ENCODE data around the gene OSGEP. TPM values are rescaled to one million over a fixed set of nuclear protein-coding genes. Genes with fewer than 3 reads are reported as not detected.
"Not testable (repeated sequence)": the region's sequence is repeated elsewhere in the genome, so short reads cannot be mapped to it uniquely, and the experiment has no call there.

Gene OSGEP
- polyA plus RNA-seq, 5 donors: 72.4 to 90.2 (median 78.0) TPM

DNA sequence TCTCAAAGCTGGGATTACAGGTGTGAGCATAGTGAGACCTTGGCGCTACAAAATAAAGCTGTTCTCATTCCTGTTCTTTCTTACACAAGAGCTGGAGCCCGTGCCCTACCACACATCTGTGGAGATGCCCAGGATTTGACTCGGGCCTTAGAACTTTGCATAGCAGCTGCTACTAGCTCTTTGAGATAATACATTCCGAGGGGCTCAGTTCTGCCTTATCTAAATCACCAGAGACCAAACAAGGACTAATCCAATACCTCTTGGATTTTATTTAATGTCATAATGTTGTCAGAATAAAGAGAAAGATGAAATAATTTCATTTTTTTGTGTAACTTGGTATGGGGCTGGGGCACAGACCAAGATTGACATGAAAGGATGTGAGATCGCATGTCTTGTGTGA, 22.2 kb upstream of the OSGEP start:
- DNase-seq: no peak

DNA sequence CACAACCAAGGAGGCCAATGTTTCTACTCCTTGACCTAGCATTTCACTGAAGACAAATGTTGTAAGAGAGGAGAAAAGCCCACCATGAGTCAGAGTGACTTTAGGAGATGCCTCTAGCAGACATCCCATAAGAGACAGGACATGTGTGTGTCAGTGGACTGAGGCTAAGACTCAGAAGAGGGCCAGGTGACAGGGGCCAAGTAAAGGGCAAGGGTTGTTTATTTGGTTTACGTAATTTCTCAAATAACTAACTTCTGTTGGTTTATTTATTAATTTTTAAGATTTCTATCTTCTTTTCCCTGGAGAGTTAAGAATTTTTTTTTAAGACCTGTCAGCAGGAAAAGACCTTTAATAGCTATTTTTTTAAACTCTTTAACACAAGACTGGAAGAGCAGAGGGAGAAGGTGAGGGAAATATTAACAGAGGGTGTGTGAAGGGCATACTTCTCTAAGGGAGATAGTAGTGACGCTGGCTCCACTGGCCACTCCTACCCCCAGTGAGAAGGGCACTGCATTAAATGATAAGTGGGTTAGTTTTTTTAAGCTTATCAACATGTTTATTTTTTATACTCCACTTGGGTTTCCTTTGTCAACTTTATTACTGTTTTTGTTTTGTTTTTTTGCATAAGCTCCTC, 18.0 kb upstream of the OSGEP start:
- DNase-seq: no peak

DNA sequence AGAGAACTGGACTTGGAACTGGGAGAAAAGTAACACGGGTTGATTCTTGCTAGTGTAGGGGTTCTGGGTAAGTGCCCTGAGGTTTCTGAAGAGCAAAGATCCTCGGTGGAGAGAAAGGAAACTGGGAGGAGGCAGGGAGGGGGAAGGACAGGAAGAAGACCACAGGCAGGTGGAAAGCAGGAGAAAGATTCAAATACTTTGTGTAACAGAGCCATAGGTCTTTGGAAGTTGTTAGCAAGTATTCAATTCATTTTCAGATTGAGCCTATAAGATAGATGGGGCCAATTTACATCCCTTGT, 15.9 kb upstream of the OSGEP start:
- no peak for DNase-seq

DNA sequence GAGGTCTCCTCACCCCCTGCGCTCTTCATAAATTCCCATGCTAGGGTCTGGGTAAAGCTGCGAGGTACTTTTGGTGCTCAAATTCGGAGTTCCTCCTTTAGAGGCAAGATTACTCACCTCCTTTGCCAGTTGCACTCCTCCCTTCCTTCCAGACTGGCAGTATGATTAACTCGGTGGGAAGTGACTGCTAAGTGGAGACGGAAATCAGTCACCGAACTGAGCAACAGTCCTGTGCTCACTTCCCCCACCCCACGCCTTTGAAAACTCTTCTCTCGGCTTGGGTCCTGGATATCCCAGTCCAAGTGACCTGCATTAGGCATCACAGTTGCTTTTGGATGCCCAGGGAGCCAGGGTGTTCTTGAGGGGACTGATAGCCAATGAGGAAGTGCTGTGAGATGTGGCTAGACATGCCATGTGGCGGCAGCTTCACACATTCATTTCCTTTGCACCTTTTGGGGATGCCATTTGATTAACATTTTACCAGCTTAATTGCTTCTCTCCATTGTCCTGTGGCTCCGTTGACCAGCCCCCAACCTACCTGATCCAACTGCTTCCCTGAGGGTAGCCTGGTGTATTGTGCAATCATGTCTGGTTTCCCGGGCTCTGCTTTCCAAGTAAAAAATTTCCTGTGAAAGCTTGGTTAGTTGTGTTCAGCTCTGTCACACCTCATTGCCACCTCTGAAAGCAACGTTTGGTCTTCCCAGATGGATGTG, 15.4 kb upstream of the OSGEP start:
- peak in 1 of 2 donors; percentile 25 for DNase-seq

DNA sequence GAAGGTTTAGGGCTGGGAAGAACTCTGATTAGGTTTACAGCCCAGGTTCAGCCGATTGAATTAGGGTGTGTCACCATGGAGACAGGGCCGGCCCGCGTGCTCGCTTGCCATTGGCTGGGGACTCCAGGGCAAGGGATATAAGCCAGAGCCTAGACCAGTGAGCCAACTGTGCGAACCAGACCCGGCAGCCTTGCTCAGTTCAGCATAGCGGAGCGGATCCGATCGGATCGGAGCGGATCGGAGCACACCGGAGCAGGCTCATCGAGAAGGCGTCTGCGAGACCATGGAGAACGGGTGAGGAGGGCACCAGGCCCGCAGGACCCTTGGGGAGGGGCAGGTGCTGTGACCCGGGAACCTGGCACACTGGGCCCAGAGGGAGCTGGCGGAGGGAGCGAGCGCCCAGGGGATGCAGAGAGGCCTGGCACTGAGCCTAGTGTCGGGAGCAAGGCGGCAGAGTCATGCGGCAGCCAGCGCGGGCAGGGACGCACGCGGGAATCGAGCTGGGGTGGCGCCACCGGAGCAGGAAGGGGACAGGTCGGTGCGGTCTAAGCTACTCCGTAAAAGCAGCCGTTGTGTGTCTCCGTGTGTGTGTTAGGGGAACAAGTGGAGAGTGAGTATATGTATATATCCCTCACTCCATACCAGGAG, 14.8 kb upstream of the OSGEP start, which contains the start of gene PNP:
Gene PNP, plus strand, starts transcription at position 165 of the 648 bp plus-strand sequence. Its CDS starts 119 bp downstream, at position 284.
- DNase-seq: peak; percentile 70 to 72

- DNase-seq: no peak
Observed at GRCh38 chr14:20468764-20469241, 14.2 kb upstream of the OSGEP start.

- peak; percentile 98 to 99 for DNase-seq
Observed at GRCh38 chr14:20461225-20462141, 6.9 kb upstream of the OSGEP start, which contains the start of gene PIP4P1. PIP4P1 (minus strand) TSS chr14:20461434; CDS start chr14:20461325, 109 bp downstream.

- no peak for DNase-seq
Observed at GRCh38 chr14:20460458-20461224, 6.0 kb upstream of the OSGEP start.

DNA sequence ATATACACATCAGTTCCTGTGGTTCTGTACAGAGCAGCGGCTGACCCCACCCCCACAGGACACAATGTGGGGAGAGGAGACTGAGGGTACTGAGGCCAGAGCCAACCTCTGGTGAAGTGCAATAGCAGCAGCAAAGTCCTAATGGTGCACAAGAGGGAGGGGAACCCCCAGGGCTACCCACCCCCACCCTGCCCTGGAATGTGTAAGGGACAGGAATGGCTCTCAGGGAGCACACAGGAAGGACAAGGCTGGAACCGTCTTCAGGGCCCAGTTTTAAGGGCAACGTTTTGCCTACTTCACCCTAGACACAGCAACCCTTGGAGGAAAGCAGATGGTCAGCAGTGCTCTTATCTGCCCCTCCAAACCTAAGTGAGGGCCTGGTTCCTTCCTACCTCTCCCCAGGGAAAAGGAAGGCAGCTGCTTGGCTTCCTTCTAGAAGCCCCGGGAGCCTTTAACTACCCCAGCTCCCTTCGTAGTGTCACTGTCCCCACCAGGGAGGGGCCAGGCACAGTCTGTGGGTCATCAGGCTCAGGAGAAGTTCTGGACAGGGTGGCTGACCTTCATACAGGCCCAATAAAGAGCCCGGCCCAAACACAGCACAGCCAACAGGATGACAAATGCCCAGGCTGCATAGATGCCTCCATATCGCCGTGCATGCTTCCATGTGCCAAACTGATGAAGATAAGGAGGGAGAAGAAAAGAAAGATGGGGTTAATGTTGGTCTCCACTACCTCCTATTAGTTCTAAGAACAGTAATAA, 3.6 kb upstream of the OSGEP start:
- DNase-seq: no peak

DNA sequence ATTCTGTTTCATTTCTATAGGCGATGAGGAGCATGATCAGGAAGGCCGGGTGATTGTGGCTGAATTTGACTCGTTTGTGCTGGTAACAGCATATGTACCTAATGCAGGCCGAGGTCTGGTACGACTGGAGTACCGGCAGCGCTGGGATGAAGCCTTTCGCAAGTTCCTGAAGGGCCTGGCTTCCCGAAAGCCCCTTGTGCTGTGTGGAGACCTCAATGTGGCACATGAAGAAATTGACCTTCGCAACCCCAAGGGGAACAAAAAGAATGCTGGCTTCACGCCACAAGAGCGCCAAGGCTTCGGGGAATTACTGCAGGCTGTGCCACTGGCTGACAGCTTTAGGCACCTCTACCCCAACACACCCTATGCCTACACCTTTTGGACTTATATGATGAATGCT, 2.4 kb upstream of the OSGEP start:
- DNase-seq: no peak

DNA sequence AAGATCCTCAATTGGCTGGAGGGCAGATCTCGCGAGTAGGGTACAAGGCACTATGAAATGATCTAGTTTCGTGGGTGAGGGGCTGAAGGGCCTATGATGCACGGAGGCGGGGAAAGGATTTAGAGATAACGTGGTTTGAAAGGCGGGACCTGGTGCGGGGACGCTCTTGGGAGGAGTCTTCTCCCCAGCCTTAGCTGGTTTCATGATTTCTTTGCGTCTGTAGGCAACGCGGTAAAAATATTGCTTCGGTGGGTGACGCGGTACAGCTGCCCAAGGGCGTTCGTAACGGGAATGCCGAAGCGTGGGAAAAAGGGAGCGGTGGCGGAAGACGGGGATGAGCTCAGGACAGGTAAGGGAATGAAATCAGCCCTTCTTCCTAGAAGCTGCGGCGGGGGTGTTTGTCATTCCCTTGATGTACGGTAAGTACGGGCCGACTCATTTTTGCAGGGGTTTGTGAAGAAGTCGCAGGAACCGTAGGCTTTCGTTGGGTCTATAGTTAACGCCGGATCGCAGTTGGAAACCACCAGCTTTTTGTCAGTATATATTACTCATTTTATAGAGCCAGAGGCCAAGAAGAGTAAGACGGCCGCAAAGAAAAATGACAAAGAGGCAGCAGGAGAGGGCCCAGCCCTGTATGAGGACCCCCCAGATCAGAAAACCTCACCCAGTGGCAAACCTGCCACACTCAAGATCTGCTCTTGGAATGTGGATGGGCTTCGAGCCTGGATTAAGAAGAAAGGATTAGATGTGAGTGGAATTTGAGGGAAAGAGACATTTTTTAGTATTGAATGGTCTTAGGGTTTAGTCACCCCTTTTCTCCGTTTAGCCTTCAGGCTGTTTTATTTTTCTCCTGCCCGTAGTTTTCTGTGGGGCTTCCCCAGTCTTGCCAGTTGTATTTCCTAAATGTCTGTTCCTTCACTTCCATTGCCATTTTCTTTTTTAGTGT, 1.0 kb upstream of the OSGEP start:
- no peak for DNase-seq

DNA sequence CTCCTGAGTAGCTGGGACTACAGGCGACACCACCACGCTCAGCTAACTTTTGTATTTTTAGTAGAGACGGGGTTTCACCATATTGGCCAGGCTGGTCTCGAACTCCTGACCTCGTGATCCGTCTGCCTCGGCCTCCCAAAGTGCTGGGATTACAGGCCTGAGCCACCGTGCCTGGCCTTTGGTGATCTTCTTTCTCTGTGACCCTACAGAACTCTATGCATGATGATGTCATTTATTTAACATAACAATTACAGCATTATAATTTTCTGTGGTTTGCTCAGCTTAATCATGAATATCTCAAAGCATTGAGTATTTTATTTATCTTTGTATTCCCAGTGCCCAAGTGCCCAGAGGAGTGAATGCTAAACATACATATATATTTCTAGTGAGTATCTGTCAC, 1.8 kb downstream of the OSGEP start:
- not testable (repeated sequence) for DNase-seq

- DNase-seq: no peak
Observed at GRCh38 chr14:20446889-20447288, 7.7 kb downstream of the OSGEP start.

DNA sequence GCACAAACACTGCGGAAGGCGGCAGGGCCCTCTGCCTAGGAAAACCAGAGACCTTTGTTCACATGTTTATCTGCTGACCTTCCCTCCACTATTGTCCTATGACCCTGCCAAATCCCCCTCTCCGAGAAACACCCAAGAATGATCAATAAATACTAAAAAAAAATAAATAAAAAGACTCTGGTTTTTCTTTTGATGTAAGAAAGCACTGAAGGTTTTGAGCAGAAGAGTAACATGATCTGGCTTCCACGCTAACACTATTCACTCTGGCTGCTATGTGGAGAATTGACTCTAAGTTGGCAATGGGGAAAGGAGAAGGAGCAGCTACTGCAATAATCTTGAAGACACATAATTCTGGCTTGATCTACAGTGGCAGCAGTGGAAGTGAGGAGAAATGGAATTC, 11.0 kb downstream of the OSGEP start:
- not testable (repeated sequence) for DNase-seq

GRCh38 chr14:20441461-20441860, 13.2 kb downstream of the OSGEP start:
- no peak for DNase-seq

DNA sequence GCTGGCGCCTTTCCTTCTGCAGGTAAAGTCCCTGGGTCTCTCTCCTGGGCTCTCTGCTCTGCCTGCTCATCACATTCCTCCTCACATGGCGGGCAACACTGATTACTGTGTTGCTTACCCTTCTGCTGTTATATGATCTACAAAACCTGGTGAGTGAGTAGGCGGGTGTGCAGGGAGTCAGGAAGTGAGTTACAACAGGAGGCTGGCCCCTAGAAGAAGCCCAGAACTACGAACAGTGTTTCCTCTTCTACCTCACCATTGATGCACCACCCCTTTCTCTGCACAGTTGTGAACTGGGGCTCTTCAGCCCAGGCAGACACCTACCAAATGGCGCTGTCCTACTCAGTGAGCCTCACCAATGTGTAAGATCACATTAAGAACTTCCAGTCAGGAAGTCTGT, 13.7 kb downstream of the OSGEP start:
- DNase-seq: no peak

- DNase-seq: no peak
Observed at GRCh38 chr14:20440465-20440864, 14.1 kb downstream of the OSGEP start.

DNA sequence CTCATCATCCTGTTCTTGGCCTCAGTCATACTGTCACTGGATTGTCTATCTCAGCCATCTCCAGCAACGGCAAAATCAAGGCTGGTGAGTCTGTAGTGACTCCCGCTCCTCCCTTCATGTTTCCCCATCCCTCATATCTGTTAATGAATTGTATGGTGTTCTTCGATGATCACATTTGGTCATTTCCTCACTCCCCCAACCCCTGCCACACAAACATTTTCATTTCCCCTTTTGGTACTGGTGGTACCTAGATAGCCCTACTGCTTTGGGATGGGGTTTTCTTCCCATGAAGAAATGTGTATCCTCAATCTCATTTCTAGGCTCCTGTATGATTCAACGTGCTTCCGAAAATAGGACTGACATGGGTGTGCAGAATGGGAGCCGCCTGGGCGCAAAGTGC, 15.9 kb downstream of the OSGEP start:
- DNase-seq: no peak

- no peak for DNase-seq
Observed at GRCh38 chr14:20436363-20436755, 18.3 kb downstream of the OSGEP start.
